Fibroblast of villous mesenchyme (primary cell): ENCODE measurements around the gene FHOD3. TPM values are rescaled to one million over a fixed set of nuclear protein-coding genes. Genes with fewer than 3 reads are reported as not detected.

ENCODE experiments used
- DNase-seq: peaks from one replicate; pipeline ENCODE4 v3.0.0-alpha.2; 2010; ENCODE audit warnings: low read depth
- H3K4me3 ChIP-seq: 2 replicates; pipeline ENCODE4 v1.5.1; 2011; ENCODE audit warnings: low read depth, mild to moderate bottlenecking, low read length
- total RNA-seq: library from RNA; depleted of rRNA; stranded (reverse); fragments of >200 nt; gene quantifications from 2 replicates; pipeline ENCODE4 v1.2.3, GENCODE V29; 2012
- TF ChIP-seq, protein P1 (sequence below): IDR thresholded peaks from 2 replicates; pipeline ENCODE4 v1.5.1; 2012; ENCODE audit warnings: low read depth, mild to moderate bottlenecking, low read length; ENCODE audit not compliant: insufficient read depth

FHOD3 gene
- total RNA-seq, 1 donor = 5.2 TPM

DNA sequence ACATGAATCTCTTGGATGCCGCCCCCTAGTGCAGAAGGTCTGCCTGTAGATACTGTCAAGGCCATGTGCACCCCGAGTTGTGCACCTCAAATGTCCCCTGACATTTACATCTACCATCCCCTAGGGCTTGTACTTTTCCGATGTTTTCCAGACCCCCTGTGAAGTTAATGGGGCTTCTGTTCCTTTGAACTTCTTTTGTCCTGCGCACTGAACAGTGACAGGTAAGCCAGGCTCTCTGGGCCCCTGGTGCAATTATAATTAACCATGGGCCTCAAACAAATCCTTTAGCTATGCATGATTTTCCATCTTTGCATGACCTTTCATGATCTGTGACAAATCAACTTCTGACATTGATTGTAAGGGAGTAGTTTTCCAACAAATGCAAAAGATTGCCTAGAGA, 158.4 kb downstream of the FHOD3 start:
- DNase-seq = no peak
- TF ChIP-seq, protein P1, sequence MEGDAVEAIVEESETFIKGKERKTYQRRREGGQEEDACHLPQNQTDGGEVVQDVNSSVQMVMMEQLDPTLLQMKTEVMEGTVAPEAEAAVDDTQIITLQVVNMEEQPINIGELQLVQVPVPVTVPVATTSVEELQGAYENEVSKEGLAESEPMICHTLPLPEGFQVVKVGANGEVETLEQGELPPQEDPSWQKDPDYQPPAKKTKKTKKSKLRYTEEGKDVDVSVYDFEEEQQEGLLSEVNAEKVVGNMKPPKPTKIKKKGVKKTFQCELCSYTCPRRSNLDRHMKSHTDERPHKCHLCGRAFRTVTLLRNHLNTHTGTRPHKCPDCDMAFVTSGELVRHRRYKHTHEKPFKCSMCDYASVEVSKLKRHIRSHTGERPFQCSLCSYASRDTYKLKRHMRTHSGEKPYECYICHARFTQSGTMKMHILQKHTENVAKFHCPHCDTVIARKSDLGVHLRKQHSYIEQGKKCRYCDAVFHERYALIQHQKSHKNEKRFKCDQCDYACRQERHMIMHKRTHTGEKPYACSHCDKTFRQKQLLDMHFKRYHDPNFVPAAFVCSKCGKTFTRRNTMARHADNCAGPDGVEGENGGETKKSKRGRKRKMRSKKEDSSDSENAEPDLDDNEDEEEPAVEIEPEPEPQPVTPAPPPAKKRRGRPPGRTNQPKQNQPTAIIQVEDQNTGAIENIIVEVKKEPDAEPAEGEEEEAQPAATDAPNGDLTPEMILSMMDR = no peak
- H3K4me3 ChIP-seq = no peak overlapping the region

DNA sequence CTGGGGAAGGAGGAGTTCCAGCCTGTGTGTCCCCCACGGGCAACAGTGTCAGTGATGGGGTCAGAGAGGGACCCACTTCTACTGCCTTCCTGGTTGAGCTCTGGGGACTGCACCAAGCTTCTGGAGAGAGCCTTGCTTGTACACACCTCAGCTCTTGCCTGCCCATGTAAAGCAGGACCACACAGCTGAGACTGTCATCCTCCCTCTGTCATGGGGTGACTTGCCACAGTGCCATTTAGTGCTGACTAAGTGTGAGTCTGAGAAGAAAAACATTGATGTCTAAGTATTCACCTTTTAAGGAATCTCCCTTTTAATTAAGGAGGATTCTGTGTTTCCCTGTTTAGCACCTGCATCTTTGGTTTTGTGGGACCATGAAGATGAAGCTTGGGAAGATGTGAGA, 159.1 kb downstream of the FHOD3 start:
- no peak overlapping the region for H3K4me3 ChIP-seq
- TF ChIP-seq, protein P1 = no peak

DNA sequence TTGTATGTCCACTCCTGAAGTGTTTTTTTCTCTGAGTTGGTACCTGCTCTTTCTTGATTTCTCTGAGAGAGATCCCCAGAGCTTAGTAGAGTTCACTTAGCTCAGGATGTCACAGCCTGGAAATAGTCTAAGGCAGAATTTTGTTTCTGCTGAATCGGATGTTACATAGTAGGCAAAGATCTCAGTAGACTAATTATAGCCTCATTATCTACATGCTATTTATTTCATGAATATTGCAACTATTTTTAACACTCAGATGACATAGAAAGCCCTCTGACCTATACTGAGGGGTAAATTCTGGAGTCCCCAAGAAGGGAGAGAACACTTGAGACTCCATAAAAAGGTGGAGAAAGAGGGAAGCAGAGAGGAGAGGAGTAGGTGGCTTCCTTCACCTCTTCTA, 160.2 kb downstream of the FHOD3 start:
- TF ChIP-seq, protein P1 = no peak
- DNase-seq = no peak
- H3K4me3 ChIP-seq = no peak overlapping the region

More for the DNA sequence above, 159.1 kb downstream of the FHOD3 start:
- no peak for DNase-seq

DNA sequence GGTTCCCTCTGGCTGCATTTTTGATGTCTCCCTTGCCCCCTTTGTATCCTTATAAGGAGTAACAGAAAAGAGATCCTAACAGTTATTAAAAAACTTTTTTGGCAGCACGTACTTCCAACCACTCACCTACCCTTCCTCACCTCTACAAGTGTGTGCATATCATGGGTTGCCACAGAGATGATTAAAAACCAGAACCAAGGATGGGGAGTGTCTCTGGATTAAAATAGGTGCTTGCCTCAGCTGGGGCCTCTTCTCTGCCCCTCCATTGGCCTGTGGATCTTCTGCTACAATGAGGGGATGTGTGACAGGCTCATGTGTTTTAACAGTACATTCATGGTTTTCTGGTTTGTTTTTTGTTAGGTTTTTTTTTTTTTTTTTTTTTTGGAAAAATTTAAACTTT, 160.8 kb downstream of the FHOD3 start:
- DNase-seq = no peak
- TF ChIP-seq, protein P1 = no peak
- no peak overlapping the region for H3K4me3 ChIP-seq

DNA sequence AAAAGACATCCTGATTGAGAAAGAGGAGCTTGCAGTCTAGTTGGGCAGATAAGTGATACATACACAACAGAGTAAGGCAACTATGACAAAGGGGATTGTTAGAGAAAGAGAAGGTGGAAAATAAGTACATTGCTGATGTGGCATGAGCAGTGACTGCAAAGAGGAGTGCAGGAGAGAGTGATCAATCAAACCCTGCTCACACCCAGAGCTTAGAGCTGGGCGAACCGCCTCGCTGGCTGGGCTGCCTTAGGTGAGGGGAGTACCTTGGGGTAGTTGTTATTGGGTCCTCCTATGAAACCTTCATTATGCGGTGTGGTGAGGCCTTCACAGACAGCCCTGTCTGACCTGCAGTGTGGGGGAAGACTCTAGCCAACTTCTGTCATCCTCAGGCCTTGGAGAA, 161.7 kb downstream of the FHOD3 start:
- TF ChIP-seq, protein P1 = no peak
- H3K4me3 ChIP-seq = no peak overlapping the region
- DNase-seq = no peak

DNA sequence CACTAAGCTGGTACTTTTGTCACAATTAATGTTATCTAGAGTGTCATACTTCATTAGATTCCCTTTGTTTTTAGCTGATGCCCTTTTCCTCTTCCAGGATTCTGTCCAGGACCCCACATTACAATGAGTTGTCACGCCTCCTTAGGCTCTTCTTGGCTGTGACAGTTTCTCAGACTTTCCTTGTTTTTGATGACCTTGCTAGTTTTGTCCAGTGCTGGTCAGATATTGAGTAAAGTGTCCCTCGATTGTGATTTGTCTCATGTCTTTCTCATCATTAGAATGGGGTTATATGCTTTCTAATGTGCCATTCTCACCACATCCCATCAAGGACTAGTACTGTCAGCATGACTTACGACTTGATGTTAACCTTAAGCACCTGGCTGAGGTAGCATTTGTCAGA, 162.3 kb downstream of the FHOD3 start:
- no peak overlapping the region for H3K4me3 ChIP-seq
- TF ChIP-seq, protein P1 = no peak
- no peak for DNase-seq

DNA sequence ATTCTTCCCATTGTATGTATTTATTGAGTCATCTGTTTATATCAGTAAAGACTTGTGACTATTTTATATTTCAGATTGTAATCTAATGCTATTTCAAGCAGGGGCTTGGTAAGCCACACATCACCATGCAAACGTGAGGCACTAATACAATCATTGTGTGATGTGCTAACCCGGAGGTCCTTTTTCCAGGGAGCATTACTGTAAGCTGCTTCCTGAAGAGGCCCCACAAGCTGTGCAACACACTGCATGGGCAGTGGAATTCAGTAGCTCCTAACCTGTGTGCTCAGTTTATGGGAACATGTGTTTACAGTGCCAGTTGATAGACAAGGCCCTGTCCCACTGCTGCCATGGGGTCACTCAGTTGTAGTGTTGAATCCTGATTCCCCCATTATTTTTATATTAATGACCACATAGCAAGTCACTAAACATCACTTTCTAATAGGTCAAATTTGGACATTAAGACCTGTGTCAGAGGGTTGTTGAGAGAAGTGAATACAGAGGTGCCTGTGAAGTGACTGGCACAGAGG, 162.9 kb downstream of the FHOD3 start:
- TF ChIP-seq, protein P1 = no peak
- DNase-seq = no peak
- H3K4me3 ChIP-seq = no peak overlapping the region
